Measurements from ENCODE around the gene MRPS2. TPM values are rescaled to one million over a fixed set of nuclear protein-coding genes. Genes with fewer than 3 reads are reported as not detected.
"Not testable (repeated sequence)": the region's sequence is repeated elsewhere in the genome, so short reads cannot be mapped to it uniquely, and the experiment has no call there.

The MRPS2 gene
- total RNA-seq, 4 donors from 2014 or later: 18.2 to 39.5 (median 31.8) TPM

- intact Hi-C loops (cut with DNase I): no loop called here
- TF ChIP-seq POLR2A (IDR thresholded peaks at IDR 0.05) (no peak), CTCF (IDR thresholded peaks at IDR 0.05) (no peak)
- H3K36me3 ChIP-seq: no peaks in the 10 kb centered on the region
Measured at GRCh38 chr9:135456436-135457104, 43.9 kb upstream of the MRPS2 start.

GRCh38 chr9:135458478-135458877 lies 42.0 kb upstream of the MRPS2 start:
- 89 to 91% methylated on average over 5 of the region's 5 CpGs for WGBS, 2 donors
- H3K36me3 ChIP-seq; DNase-seq; intact Hi-C loops (cut with DNase I); H3K27ac ChIP-seq; H3K4me1 ChIP-seq; H3K9me3 ChIP-seq; H3K4me3 ChIP-seq: not testable (repeated sequence)
- peaks cover 0 to 50% (median 0%) of the 10 kb centered on the region in 4 donors for H3K27me3 ChIP-seq

More at GRCh38 chr9:135456436-135457104, 43.9 kb upstream of the MRPS2 start:
- Histone ChIP-seq H3K4me3 (no peak overlapping the region), H3K27me3 (peaks cover 0 to 58% (median 0%) of the 10 kb centered on the region in 4 donors), H3K4me1 (no peaks in the 10 kb centered on the region), H3K9me3 (no peaks in the 10 kb centered on the region), H3K27ac (no peak overlapping the region)
- no peak for DNase-seq
- WGBS, 2 donors: 63 to 69% methylated on average over 19 of the region's 19 CpGs

- Histone ChIP-seq H3K9me3 (no peaks in the 10 kb centered on the region), H3K4me3 (no peak overlapping the region), H3K27ac (no peak overlapping the region), H3K27me3 (peaks cover 0 to 19% (median 0%) of the 10 kb centered on the region in 4 donors), H3K36me3 (no peaks in the 10 kb centered on the region), H3K4me1 (no peaks in the 10 kb centered on the region)
- DNase-seq: no peak
- intact Hi-C loops (cut with DNase I): no loop called here
- TF ChIP-seq POLR2A (IDR thresholded peaks at IDR 0.05): no peak
- no peak for TF ChIP-seq CTCF (IDR thresholded peaks at IDR 0.05)
- 40 to 65% methylated on average over 11 of the region's 11 CpGs for WGBS, 2 donors
Measured at GRCh38 chr9:135461936-135462335, 38.5 kb upstream of the MRPS2 start.

- TF ChIP-seq POLR2A (IDR thresholded peaks at IDR 0.05): no peak
- no peak for TF ChIP-seq CTCF (IDR thresholded peaks at IDR 0.05)
- DNase-seq: no peak
- no peak overlapping the region for H3K27ac ChIP-seq
- H3K36me3 ChIP-seq: no peaks in the 10 kb centered on the region
- H3K4me1 ChIP-seq: no peaks in the 10 kb centered on the region
- H3K9me3 ChIP-seq: no peaks in the 10 kb centered on the region
- 44 to 49% methylated on average over 3 of the region's 3 CpGs for WGBS, 2 donors
- intact Hi-C loops (cut with DNase I): no loop called here
- peaks cover 0 to 10% (median 0%) of the 10 kb centered on the region in 4 donors for H3K27me3 ChIP-seq
- no peak overlapping the region for H3K4me3 ChIP-seq
Measured at GRCh38 chr9:135463140-135463539, 37.3 kb upstream of the MRPS2 start.

- Histone ChIP-seq H3K27me3 (peaks cover 0 to 10% (median 0%) of the 10 kb centered on the region in 4 donors), H3K9me3 (no peaks in the 10 kb centered on the region), H3K4me3 (no peak overlapping the region), H3K36me3 (no peaks in the 10 kb centered on the region), H3K4me1 (peaks cover 0 to 6% (median 0%) of the 10 kb centered on the region in 3 donors), H3K27ac (no peak overlapping the region)
- intact Hi-C loops (cut with DNase I): no loop called here
- TF ChIP-seq POLR2A (IDR thresholded peaks at IDR 0.05) (no peak), CTCF (IDR thresholded peaks at IDR 0.05) (no peak)
- WGBS, 2 donors: 85 to 88% methylated on average over 4 of the region's 7 CpGs
- DNase-seq: no peak
Measured at GRCh38 chr9:135464181-135464580, 36.3 kb upstream of the MRPS2 start.
